Spleen (tissue), 11 donors: ENCODE data around the gene RRBP1. TPM values are rescaled to one million over a fixed set of nuclear protein-coding genes. Genes with fewer than 3 reads are reported as not detected.
A peak's percentile ranks its signal among the peaks of the same experiment; 100 is the strongest.

Source experiments
- DNase-seq: peaks from one replicate; pipeline ENCODE4 v3.0.0-alpha.2; 2020
- H3K27ac ChIP-seq, 8 donors: fragments of 200-600 bp; sonication (generic) in 7 of 8; 1 replicate in 4 of 8; 2 replicates in 4 of 8; pipeline versions ENCODE4 v1.5.0 to v1.8.0; 2016 to 2021; ENCODE audit warnings: inconsistent platforms in 4 of 8, mild to moderate bottlenecking in 4 of 8, moderate library complexity in 1 of 8
- H3K27me3 ChIP-seq, 7 donors: fragments of 200-600 bp; sonication (generic) in 6 of 7; replicated peaks in 1 of 7; 1 replicate in 4 of 7; 2 replicates in 3 of 7; pipeline versions ENCODE4 v1.5.0 to v1.8.0; 2016 to 2021; ENCODE audit warnings: inconsistent platforms in 3 of 7, mild to moderate bottlenecking in 1 of 7
- H3K36me3 ChIP-seq, 6 donors: fragments of 200-600 bp; sonication (generic) in 5 of 6; 1 replicate in 4 of 6; 2 replicates in 2 of 6; pipeline versions ENCODE4 v1.5.0 to v1.8.0; 2016 to 2021; ENCODE audit warnings: inconsistent platforms in 2 of 6
- H3K4me1 ChIP-seq, 6 donors: fragments of 200-600 bp; sonication (generic) in 5 of 6; 1 replicate in 3 of 6; 2 replicates in 3 of 6; pipeline versions ENCODE4 v1.5.0 to v1.8.0; 2016 to 2021; ENCODE audit warnings: inconsistent platforms in 3 of 6
- H3K4me3 ChIP-seq, 8 donors: fragments of 200-600 bp; sonication (generic) in 7 of 8; 1 replicate in 4 of 8; 2 replicates in 4 of 8; pipeline versions ENCODE4 v1.5.0 to v1.8.0; 2016 to 2021; ENCODE audit warnings: inconsistent platforms in 4 of 8, mild to moderate bottlenecking in 4 of 8, moderate library complexity in 2 of 8
- H3K9me3 ChIP-seq, 8 donors: fragments of 200-600 bp; sonication (generic) in 7 of 8; 1 replicate in 4 of 8; 2 replicates in 4 of 8; pipeline versions ENCODE4 v1.5.0 to v1.8.0; 2016 to 2021; ENCODE audit warnings: inconsistent platforms in 4 of 8
- POLR2A ChIP-seq, 3 donors: fragments of 450-650 bp; IDR thresholded peaks; one replicate each; pipeline ENCODE4 v1.5.1; 2017; ENCODE audit warnings: antibody characterized with exemption in 3 of 3, mild to moderate bottlenecking in 1 of 3
- POLR2AphosphoS5 ChIP-seq, 3 donors: sonication (generic); formaldehyde crosslinking; IDR thresholded peaks; one replicate each; pipeline ENCODE4 v1.5.1; 2017; ENCODE audit warnings: antibody characterized with exemption in 3 of 3
- WGBS, 5 donors: extraction: QIAGEN DNeasy Blood & Tissue Kit in 3 of 5; methylation state at CpG; one replicate each; pipeline versions ENCODE4 v1.1.5 to v1.1.7; 2013 to 2018; 5-methylcytosine and 5-hydroxymethylcytosine counted together
- intact Hi-C: fragments of 100-400 bp; cut with DNase I; formaldehyde crosslinking; loops from one replicate; pipeline ENCODE4 v1.15.0; 2023; ENCODE audit warnings: low total_unique reads
- polyA plus RNA-seq, 3 donors: library from polyadenylated mRNA; stranded (reverse); fragments of 200-250 nt; gene quantifications; one replicate each; pipeline ENCODE4 v1.2.1, GENCODE V29; 2013
- total RNA-seq, 7 donors: library from RNA; depleted of rRNA in 3 of 7; stranded (reverse); fragments of >200 nt in 3 of 7; fragmentation: NEBNext Ultra II Directional in 4 of 7; extraction: Animal tissue kit (Norgen Biotek cat#: 25700) in 4 of 7; gene quantifications; one replicate each; pipeline versions ENCODE4 v1.1.0 to v1.2.1, GENCODE V29; 2016 to 2021
- TF ChIP-seq, protein P1 (sequence below), 11 experiments: fragments of 200-600 bp in 7 of 11; fragments of 450-650 bp in 4 of 11; sonication (generic) in 4 of 11; IDR thresholded peaks in 8 of 11; conservative IDR thresholded peaks in 3 of 11; 1 replicate in 7 of 11; 2 replicates in 4 of 11; pipeline versions ENCODE4 v1.4.0 to v1.8.0; 2016 to 2021; ENCODE audit warnings: antibody characterized with exemption in 11 of 11, inconsistent platforms in 4 of 11, mild to moderate bottlenecking in 1 of 11
- donor health status: healthy with polysubstance abuse.
- donor health status: DM: no; HTN: no; CAD: no; lungs with moderate emphysema.
- donor health status: DM: no; HTN: no; CAD: no.
- donor health status: Bipolar disorder and iron deficiency.
- donor health status: healthy.
- donor health status: DM: no; HTN: no; CAD: no.
- donor health status: DM: yes; HTN: yes; CAD: no.

RRBP1 gene
- total and polyA plus RNA-seq, 10 donors, result 17.0 to 164 (median 114) TPM

DNA sequence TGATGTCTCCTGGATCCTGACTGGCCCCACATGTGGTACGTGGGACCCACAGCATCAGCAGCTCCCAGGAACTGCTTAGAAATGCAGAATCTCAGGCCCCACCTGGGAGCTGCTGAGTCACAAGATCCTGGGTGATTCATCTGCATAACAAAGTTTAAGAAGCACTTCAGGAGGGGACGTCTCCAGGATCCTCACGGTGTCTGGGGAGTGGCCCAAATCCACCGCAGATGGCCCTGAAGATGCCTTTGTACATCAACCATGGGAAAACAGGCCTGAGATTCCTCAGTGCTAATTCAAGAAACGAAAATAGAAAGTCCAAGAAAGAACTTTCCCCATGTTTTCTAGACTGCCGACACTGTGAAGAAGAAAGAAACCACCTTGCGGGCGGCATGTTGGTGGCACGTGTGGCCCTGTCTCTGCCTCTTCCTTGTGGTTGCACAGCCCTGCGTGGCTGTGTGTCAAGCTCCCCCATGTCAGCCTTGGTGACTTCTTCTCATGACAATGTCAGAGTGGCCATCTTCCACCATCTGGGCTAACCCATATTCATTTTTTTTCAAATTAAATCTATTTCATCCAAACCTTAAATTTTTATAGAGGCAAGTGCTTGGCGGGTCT lies 26.1 kb downstream of the RRBP1 start:
- Histone ChIP-seq H3K4me3 (no peak overlapping the region), H3K27ac (no peak overlapping the region), H3K9me3 (peaks cover 0 to 8% (median 7%) of the 10 kb centered on the region in 8 donors), H3K4me1 (peaks cover 6 to 33% (median 13%) of the 10 kb centered on the region in 6 donors), H3K27me3 (no peaks in the 10 kb centered on the region), H3K36me3 (peaks cover 3 to 78% (median 28%) of the 10 kb centered on the region in 6 donors)
- intact Hi-C loops, result no loop called here
- no peak for TF ChIP-seq POLR2AphosphoS5 (IDR thresholded peaks at IDR 0.05)
- TF ChIP-seq POLR2A (IDR thresholded peaks at IDR 0.05), result no peak
- WGBS, 5 donors, result 85 to 90% (median 89%) methylated on average over 11 of the region's 11 CpGs
- DNase-seq, result peak; percentile 34

GRCh38 chr20:17655286-17655651 lies 26.8 kb downstream of the RRBP1 start:
- intact Hi-C loops, result no loop called here
- DNase-seq, result peak; percentile 36
- TF ChIP-seq, protein P1, sequence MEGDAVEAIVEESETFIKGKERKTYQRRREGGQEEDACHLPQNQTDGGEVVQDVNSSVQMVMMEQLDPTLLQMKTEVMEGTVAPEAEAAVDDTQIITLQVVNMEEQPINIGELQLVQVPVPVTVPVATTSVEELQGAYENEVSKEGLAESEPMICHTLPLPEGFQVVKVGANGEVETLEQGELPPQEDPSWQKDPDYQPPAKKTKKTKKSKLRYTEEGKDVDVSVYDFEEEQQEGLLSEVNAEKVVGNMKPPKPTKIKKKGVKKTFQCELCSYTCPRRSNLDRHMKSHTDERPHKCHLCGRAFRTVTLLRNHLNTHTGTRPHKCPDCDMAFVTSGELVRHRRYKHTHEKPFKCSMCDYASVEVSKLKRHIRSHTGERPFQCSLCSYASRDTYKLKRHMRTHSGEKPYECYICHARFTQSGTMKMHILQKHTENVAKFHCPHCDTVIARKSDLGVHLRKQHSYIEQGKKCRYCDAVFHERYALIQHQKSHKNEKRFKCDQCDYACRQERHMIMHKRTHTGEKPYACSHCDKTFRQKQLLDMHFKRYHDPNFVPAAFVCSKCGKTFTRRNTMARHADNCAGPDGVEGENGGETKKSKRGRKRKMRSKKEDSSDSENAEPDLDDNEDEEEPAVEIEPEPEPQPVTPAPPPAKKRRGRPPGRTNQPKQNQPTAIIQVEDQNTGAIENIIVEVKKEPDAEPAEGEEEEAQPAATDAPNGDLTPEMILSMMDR (IDR thresholded peaks at IDR 0.05 in 8 of 11, conservative IDR thresholded peaks at IDR 0.05 in 3 of 11), result peak in 1 of 11 experiments; percentile 1
- TF ChIP-seq POLR2A (IDR thresholded peaks at IDR 0.05), result no peak
- TF ChIP-seq POLR2AphosphoS5 (IDR thresholded peaks at IDR 0.05), result no peak
- Histone ChIP-seq H3K27me3 (no peaks in the 10 kb centered on the region), H3K4me3 (no peak overlapping the region), H3K4me1 (peaks cover 12 to 36% (median 18%) of the 10 kb centered on the region in 6 donors), H3K27ac (no peak overlapping the region), H3K9me3 (peaks cover 0 to 8% (median 7%) of the 10 kb centered on the region in 8 donors), H3K36me3 (peaks cover 3 to 75% (median 27%) of the 10 kb centered on the region in 6 donors)
- WGBS, 5 donors, result 82 to 92% (median 90%) methylated on average over 7 of the region's 7 CpGs

DNA sequence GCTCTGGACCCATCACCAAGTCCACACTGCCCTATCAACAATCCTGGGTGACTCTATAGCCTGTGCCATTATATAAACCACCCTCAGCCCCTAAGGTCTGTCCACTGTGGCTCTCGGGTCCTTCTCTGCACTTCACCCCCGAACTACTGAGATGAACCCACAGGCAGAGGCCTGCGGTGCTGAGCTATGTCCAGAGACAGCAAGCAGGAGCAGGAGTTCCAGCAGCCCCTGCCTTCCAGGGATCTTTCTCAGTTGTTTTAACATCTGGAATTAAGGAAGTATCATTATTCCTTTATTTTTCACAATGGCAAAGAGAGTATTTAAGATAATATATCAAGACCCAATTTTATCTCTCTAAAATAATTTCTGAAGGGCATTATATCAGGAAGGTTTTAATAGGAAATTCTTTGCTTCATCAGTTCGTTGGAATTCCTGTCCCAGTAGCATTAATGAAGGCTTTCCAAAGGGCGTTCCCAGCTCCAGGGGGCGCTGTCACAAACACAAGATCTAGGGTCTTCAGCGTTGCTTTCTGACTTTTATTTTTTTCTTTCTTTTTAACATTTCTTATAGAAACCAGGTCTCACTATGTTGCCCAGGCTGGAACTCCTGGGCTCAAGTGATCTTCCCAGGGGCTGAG lies 27.3 kb downstream of the RRBP1 start:
- peak; percentile 49 for DNase-seq
- Histone ChIP-seq H3K27ac (no peak overlapping the region), H3K9me3 (peaks cover 0 to 8% (median 7%) of the 10 kb centered on the region in 8 donors), H3K4me1 (peaks cover 15 to 41% (median 23%) of the 10 kb centered on the region in 6 donors), H3K4me3 (no peak overlapping the region), H3K36me3 (peaks cover 3 to 70% (median 25%) of the 10 kb centered on the region in 6 donors), H3K27me3 (no peaks in the 10 kb centered on the region)
- TF ChIP-seq POLR2AphosphoS5 (IDR thresholded peaks at IDR 0.05), result no peak
- no peak for TF ChIP-seq POLR2A (IDR thresholded peaks at IDR 0.05)
- TF ChIP-seq, protein P1 (IDR thresholded peaks at IDR 0.05 in 8 of 11, conservative IDR thresholded peaks at IDR 0.05 in 3 of 11), result peak in 9 of 11 experiments; percentile 7 to 63 (median 39)
- WGBS, 5 donors, result 65 to 75% (median 67%) methylated on average over 7 of the region's 7 CpGs
- intact Hi-C loops, result no loop called here

- TF ChIP-seq POLR2AphosphoS5 (IDR thresholded peaks at IDR 0.05), result no peak
- TF ChIP-seq, protein P1 (IDR thresholded peaks at IDR 0.05 in 8 of 11, conservative IDR thresholded peaks at IDR 0.05 in 3 of 11), result no peak
- TF ChIP-seq POLR2A (IDR thresholded peaks at IDR 0.05), result no peak
- H3K4me3 ChIP-seq, result no peak overlapping the region
- peaks cover 21 to 48% (median 30%) of the 10 kb centered on the region in 6 donors for H3K4me1 ChIP-seq
- H3K27ac ChIP-seq, result no peak overlapping the region
- H3K27me3 ChIP-seq, result no peaks in the 10 kb centered on the region
- H3K36me3 ChIP-seq, result peaks cover 3 to 64% (median 24%) of the 10 kb centered on the region in 6 donors
- intact Hi-C loops, result no loop called here
- DNase-seq, result peak; percentile 52
- WGBS, 5 donors, result 94 to 96% (median 95%) methylated on average over 11 of the region's 11 CpGs
- H3K9me3 ChIP-seq, result peaks cover 0 to 8% (median 7%) of the 10 kb centered on the region in 8 donors
Measured at GRCh38 chr20:17653835-17654648, 28.0 kb downstream of the RRBP1 start.
